RWPE1 (cell line): ENCODE measurements around the gene OGFR.

Experiments used
- CTCF ChIA-PET: fragments of 350-600 bp; sonication (Branson Sonifier 250); formaldehyde crosslinking; extraction: SDS; loops from one replicate; lab custom pipeline; 2021; lab: Yijun Ruan, JAX
- POLR2A ChIA-PET: fragments of 400-600 bp; formaldehyde crosslinking; extraction: SDS; loops from one replicate; lab custom pipeline; 2020; ENCODE audit warnings: antibody characterized with exemption; ENCODE audit not compliant: low non-redundant PET; lab: Yijun Ruan, JAX
- DNase-seq: peaks from one replicate; pipeline ENCODE4 v3.0.0; 2012; ENCODE audit warnings: low spot score
- H3K27ac ChIP-seq: fragments of 450-650 bp; 2 replicates; pipeline ENCODE4 v1.5.1; 2017
- TF ChIP-seq, protein P1 (sequence below): fragments of 450-650 bp; conservative IDR thresholded peaks from 2 replicates; pipeline ENCODE4 v1.5.1; 2017; ENCODE audit warnings: low read depth, mild to moderate bottlenecking

Gene OGFR

DNA sequence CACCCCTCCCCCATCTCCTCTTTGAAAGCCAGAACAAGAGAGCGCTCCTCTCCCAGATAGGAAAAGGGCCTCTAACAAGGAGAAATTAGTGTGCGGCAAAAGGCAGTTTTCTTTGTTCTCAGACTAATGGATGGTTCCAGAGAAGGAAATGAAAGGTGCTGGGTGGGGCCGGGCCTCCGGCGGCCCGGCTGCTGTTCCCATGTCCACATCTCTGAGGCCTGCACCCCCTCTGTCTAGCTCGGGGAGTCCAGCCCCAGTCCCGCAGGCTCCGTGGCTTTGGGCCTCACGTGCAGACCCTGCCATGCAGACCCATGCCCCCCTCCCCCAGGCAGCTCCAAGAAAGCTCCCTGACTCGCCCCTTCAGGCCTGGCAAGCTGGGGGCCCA is 44.2 kb upstream of the OGFR start:
- DNase-seq: no peak
- TF ChIP-seq, protein P1, sequence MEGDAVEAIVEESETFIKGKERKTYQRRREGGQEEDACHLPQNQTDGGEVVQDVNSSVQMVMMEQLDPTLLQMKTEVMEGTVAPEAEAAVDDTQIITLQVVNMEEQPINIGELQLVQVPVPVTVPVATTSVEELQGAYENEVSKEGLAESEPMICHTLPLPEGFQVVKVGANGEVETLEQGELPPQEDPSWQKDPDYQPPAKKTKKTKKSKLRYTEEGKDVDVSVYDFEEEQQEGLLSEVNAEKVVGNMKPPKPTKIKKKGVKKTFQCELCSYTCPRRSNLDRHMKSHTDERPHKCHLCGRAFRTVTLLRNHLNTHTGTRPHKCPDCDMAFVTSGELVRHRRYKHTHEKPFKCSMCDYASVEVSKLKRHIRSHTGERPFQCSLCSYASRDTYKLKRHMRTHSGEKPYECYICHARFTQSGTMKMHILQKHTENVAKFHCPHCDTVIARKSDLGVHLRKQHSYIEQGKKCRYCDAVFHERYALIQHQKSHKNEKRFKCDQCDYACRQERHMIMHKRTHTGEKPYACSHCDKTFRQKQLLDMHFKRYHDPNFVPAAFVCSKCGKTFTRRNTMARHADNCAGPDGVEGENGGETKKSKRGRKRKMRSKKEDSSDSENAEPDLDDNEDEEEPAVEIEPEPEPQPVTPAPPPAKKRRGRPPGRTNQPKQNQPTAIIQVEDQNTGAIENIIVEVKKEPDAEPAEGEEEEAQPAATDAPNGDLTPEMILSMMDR: no peak
- POLR2A ChIA-PET: no interaction called here
- H3K27ac ChIP-seq: peak overlapping the region; percentile 65
- CTCF ChIA-PET: interaction anchor here (0.6 to 1.1 kb wide), 2 partner anchors 31 to 71 kb away, joined by 7 to 9 read pairs; no protein-coding TSS in a partner anchor

DNA sequence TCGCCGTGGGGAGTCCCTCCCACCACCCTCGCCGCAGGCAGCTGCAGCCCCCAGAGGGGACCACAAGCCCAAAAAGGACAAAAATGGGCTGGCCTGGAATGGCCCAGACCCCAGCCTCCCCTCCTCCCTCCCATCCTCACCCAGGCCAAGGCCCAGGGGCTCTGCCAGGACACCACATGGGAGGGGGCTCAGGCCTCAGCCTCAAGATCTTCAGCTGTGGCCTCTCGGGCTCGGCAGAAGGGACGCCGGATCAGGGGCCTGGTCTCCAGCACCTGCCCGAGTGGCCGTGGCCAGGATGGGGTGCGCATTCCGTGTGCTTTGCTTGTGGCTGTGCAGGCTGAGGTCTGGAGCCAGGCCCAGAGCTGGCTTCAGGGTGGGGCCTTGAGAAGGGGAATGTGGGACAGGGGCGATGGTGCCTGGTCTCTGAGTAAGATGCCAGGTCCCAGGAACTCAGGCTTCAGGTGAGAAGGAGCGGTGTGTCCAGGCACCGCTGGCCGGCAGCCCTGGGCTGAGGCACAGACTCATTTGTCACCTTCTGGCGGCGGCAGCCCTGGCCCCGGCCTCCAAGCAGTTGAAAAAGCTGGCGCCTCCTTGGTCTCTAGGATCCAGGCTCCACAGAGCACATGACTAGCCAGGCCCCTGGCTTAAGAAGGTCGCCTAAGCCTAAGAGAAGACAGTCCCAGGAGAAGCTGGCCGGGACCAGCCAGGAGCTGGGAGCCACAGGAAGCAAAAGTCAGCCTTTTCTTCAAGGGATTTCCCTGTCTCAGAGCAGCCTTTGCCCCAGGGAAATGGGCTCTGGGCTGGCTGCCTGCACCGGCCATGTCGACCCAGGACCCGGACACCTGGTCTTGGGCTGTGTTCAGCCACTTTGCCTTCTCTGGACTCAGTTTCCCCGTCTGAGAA is 43.5 kb upstream of the OGFR start:
- TF ChIP-seq, protein P1: no peak
- peak overlapping the region; percentile 65 for H3K27ac ChIP-seq
- CTCF ChIA-PET: interaction anchor here (0.6 to 1.1 kb wide), 4 partner anchors 30 to 74 kb away, joined by 3 to 9 read pairs (median 3); partner anchors contain the start of gene NTSR1
- no peak for DNase-seq
- POLR2A ChIA-PET: no interaction called here

DNA sequence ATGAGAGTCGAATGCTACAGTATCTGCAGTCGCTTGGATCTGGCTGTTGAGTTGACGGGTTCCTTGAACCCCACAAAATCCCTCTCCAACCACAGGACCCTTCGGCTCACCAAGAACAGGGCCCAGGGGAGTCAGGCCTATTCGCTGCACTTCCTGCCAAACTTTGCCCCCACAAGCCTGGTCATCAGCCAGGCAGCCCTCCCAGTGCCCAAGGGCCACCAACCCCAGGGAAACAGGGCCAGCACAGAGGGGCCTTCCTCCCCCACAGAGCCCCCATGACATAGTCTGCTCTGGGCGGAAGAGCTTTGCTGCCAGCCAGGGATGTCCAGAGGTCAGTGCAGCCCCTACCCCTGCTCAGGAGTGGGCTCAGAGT is 42.9 kb upstream of the OGFR start:
- peak overlapping the region; percentile 65 for H3K27ac ChIP-seq
- TF ChIP-seq, protein P1: no peak
- DNase-seq: no peak
- POLR2A ChIA-PET: no interaction called here
- CTCF ChIA-PET: interaction anchor here (0.6 to 1.1 kb wide), 3 partner anchors 53 to 75 kb away, joined by 3 read pairs; partner anchors contain the start of gene NTSR1

DNA sequence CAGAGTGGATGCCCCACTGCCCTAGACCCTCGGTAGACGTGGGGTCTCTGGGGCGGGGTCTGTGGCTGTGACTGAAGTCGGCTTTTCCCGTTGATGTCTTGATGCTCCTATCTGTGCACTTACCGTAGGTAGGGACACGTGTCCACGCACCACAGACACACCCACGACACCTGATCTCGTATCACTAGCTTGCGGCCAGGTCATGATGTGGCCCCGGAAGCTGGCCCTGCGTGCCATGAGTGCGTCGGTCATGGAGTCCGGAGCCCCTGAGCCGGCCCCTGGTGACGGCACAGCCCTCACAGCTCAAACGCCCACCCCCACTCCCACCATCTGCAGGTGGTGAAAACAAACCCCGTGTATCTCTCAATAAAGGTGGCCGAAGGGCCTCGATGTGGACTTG is 42.3 kb upstream of the OGFR start:
- POLR2A ChIA-PET: no interaction called here
- TF ChIP-seq, protein P1: no peak
- CTCF ChIA-PET: interaction anchor here (0.6 to 1.2 kb wide), 2 partner anchors 29 to 74 kb away, joined by 3 to 6 read pairs; no protein-coding TSS in a partner anchor

DNA sequence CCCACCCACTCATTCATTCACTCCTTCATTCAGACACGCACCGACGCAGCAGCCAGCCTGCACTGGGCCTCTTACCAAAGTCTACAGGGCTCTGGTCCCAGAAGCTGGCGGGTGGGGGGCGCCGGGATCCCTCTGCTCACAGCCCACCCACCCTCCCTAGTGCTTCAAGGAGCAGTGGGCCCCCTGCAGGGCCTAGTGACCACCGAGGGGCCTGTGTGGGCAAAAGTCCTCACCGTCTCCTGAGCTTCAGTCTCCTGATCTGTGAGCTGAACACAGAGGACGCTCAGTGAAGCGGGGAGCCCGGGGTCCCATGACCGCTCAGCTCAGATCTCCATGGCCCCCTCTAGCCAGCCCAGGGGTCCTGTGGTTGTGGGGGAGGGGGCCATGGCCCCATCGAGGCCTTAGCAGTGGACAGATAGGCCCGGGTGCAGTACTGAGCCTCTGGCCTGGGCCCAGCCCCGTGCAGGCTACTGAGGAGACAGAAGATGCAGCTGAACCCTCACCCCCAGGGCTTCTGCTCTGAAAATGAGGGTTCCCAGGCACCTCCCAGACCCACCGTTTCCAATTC is 41.8 kb upstream of the OGFR start:
- TF ChIP-seq, protein P1: no peak
- ChIA-PET CTCF (interaction anchor here (0.6 to 1.2 kb wide), 4 partner anchors 11 to 296 kb away, joined by 3 to 6 read pairs (median 3); no protein-coding TSS in a partner anchor), POLR2A (no interaction called here)
- no peak for DNase-seq
- peak overlapping the region; percentile 65 for H3K27ac ChIP-seq

More for the DNA sequence above, 42.3 kb upstream of the OGFR start:
- peak overlapping the region; percentile 65 for H3K27ac ChIP-seq
- DNase-seq: no peak

DNA sequence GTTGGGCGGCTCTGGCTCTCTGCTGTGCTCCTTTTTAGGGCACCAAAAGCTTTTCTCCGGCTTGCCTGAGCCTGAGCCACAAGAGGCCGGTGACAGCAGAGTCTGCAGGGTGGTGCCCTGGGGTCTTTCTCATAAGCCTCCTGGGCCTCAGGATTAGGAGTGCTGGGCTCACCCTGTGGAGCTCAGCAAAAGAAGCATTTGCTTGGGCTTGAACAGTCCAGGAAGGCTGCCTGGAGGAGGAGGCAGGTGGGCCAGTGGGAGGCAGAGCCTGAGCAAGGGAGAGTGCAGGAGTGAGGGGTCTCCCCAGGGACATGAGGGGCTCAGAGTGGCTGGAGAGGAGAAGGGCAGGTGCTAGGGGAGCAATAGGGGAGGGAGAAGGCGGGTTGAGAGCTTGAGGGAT is 41.2 kb upstream of the OGFR start:
- TF ChIP-seq, protein P1: no peak
- CTCF ChIA-PET: interaction anchor here (0.6 to 1.2 kb wide), 3 partner anchors 10 to 296 kb away, joined by 3 to 6 read pairs (median 3); no protein-coding TSS in a partner anchor
- POLR2A ChIA-PET: no interaction called here
- no peak for DNase-seq
- H3K27ac ChIP-seq: peak overlapping the region; percentile 65
